Measurements from ENCODE around the gene CARD19.

The CARD19 gene

GRCh38 chr9:93151097-93151784, 55.2 kb downstream of the CARD19 start:
- H2AFZ ChIP-seq (ENCODE audit: low read length) = no peak overlapping the region
- H2AK5ac ChIP-seq (ENCODE audit: low read depth, low read length) = no peak overlapping the region
- H3K36me3 ChIP-seq (replicated peaks in 1 of 2; ENCODE audit: control insufficient read depth in 2 of 2, insufficient read depth in 2 of 2, low read length in 2 of 2) = no peaks in the 10 kb centered on the region
- H3K4me3 ChIP-seq (ENCODE audit: low read length in 2 of 2) = no peak overlapping the region
- H3K27ac ChIP-seq (replicated peaks; ENCODE audit: low read length) = no peak overlapping the region
- no CpG with 5 or more reads among the region's 10 CpGs for WGBS, 2 donors (ENCODE audit: extremely low coverage in 2 of 2, insufficient read length in 2 of 2, insufficient replicate concordance in 1 of 2)
- H3K4ac ChIP-seq (ENCODE audit: low read length) = no peak overlapping the region
- no peaks in the 10 kb centered on the region for H3K9me3 ChIP-seq (replicated peaks in 1 of 2; ENCODE audit: control insufficient read depth in 2 of 2, insufficient read depth in 1 of 2, low read depth in 1 of 2, low read length in 2 of 2)
- no peak overlapping the region for H3K18ac ChIP-seq (ENCODE audit: low read length)
- no peak overlapping the region for H4K8ac ChIP-seq (ENCODE audit: low read depth, low read length)
- no peak overlapping the region for H2BK12ac ChIP-seq (ENCODE audit: low read length)
- H3K23ac ChIP-seq (ENCODE audit: low read depth, low read length, poor library complexity) = no peak overlapping the region
- no peak for DNase-seq (ENCODE audit: low spot score)
- H2BK120ac ChIP-seq (ENCODE audit: low read depth, low read length) = no peak overlapping the region
- H2BK15ac ChIP-seq (ENCODE audit: low read length) = no peak overlapping the region
- H3K9ac ChIP-seq (ENCODE audit: low read depth, low read length, poor library complexity) = no peak overlapping the region
- no peak overlapping the region for H3K4me2 ChIP-seq (ENCODE audit: insufficient read depth, low read length, poor library complexity, severe bottlenecking)
- no peaks in the 10 kb centered on the region for H3K79me1 ChIP-seq (ENCODE audit: low read depth, low read length)
- no peaks in the 10 kb centered on the region for H3K27me3 ChIP-seq (ENCODE audit: control insufficient read depth in 3 of 3, insufficient read depth in 3 of 3, low read depth in 1 of 3, low read length in 3 of 3)
- no peak overlapping the region for H4K91ac ChIP-seq (ENCODE audit: low read depth, low read length, poor library complexity)
- no peak overlapping the region for H3K14ac ChIP-seq (ENCODE audit: low read length)
- no peaks in the 10 kb centered on the region for H3K4me1 ChIP-seq (ENCODE audit: control insufficient read depth in 2 of 2, insufficient read depth in 1 of 2, low read depth in 1 of 2, low read length in 2 of 2)
- no peak overlapping the region for H2BK5ac ChIP-seq (ENCODE audit: low read length)

GRCh38 chr9:93154293-93154903, 58.4 kb downstream of the CARD19 start:
- peak overlapping the region; percentile 40 for H2AK5ac ChIP-seq (ENCODE audit: low read depth, low read length)
- no peak overlapping the region for H2BK5ac ChIP-seq (ENCODE audit: low read length)
- H3K4ac ChIP-seq (ENCODE audit: low read length) = no peak overlapping the region
- no peak overlapping the region for H3K27ac ChIP-seq (replicated peaks; ENCODE audit: low read length)
- H3K36me3 ChIP-seq (replicated peaks in 1 of 2; ENCODE audit: control insufficient read depth in 2 of 2, insufficient read depth in 2 of 2, low read length in 2 of 2) = no peaks in the 10 kb centered on the region
- H2BK120ac ChIP-seq (ENCODE audit: low read depth, low read length) = no peak overlapping the region
- H4K91ac ChIP-seq (ENCODE audit: low read depth, low read length, poor library complexity) = no peak overlapping the region
- no CpG with 5 or more reads among the region's 14 CpGs for WGBS, 2 donors (ENCODE audit: extremely low coverage in 2 of 2, insufficient read length in 2 of 2, insufficient replicate concordance in 1 of 2)
- H2BK15ac ChIP-seq (ENCODE audit: low read length) = no peak overlapping the region
- no peak overlapping the region for H2BK12ac ChIP-seq (ENCODE audit: low read length)
- peak; percentile 53 for DNase-seq (ENCODE audit: low spot score)
- H3K4me1 ChIP-seq (ENCODE audit: control insufficient read depth in 2 of 2, insufficient read depth in 1 of 2, low read depth in 1 of 2, low read length in 2 of 2) = no peaks in the 10 kb centered on the region
- H3K23ac ChIP-seq (ENCODE audit: low read depth, low read length, poor library complexity) = peak overlapping the region; percentile 5
- H3K14ac ChIP-seq (ENCODE audit: low read length) = no peak overlapping the region
- H3K18ac ChIP-seq (ENCODE audit: low read length) = peak overlapping the region; percentile 88
- no peak overlapping the region for H4K8ac ChIP-seq (ENCODE audit: low read depth, low read length)
- H3K4me3 ChIP-seq (ENCODE audit: low read length in 2 of 2) = no peak overlapping the region
- H3K9me3 ChIP-seq (replicated peaks in 1 of 2; ENCODE audit: control insufficient read depth in 2 of 2, insufficient read depth in 1 of 2, low read depth in 1 of 2, low read length in 2 of 2) = peaks cover 0 to 1% of the 10 kb centered on the region in 2 donors
- H3K79me1 ChIP-seq (ENCODE audit: low read depth, low read length) = no peaks in the 10 kb centered on the region
- no peak overlapping the region for H3K9ac ChIP-seq (ENCODE audit: low read depth, low read length, poor library complexity)
- no peaks in the 10 kb centered on the region for H3K27me3 ChIP-seq (ENCODE audit: control insufficient read depth in 3 of 3, insufficient read depth in 3 of 3, low read depth in 1 of 3, low read length in 3 of 3)
- no peak overlapping the region for H2AFZ ChIP-seq (ENCODE audit: low read length)
- no peak overlapping the region for H3K4me2 ChIP-seq (ENCODE audit: insufficient read depth, low read length, poor library complexity, severe bottlenecking)

DNA sequence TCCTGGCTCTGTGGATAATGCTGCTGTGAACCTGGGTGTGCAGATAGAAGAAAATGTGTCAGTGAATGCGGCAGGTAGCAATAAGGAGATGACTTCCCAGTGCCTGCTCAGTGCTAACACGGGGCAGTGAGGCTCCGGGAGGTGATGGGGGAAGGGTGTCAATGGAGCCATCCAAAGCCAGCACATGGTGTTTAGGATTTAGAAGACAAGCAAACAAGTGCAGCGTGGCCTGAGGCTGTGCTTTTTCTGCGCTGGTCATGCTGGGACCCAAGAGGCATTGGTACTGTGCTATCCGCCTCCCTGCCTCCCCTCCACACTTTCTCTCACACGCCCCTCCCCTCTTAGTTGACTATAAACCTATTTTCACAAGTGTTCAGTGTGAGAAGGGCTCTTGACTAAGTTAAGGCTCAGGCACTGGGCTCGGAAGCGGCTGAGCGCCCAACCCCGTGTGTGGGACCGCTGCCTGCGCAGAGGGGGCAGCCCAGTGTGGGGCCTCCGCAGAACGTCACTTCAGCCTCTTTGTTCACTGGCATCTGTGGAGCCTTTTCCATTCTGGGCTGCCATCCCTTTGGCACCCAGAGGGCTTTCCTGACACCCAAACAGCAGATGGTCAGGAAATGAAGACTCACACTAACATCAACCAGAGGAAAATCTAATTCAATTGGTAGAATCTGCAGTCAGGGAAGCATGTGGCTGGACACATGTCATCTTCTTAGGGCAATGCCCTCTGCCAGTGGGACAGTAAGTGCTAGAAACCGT, 59.9 kb downstream of the CARD19 start:
- Histone ChIP-seq H3K18ac (ENCODE audit: low read length) (no peak overlapping the region), H2BK5ac (ENCODE audit: low read length) (no peak overlapping the region), H3K9me3 (replicated peaks in 1 of 2; ENCODE audit: control insufficient read depth in 2 of 2, insufficient read depth in 1 of 2, low read depth in 1 of 2, low read length in 2 of 2) (peaks cover 0 to 1% of the 10 kb centered on the region in 2 donors), H2AFZ (ENCODE audit: low read length) (no peak overlapping the region), H3K79me1 (ENCODE audit: low read depth, low read length) (no peaks in the 10 kb centered on the region), H2BK120ac (ENCODE audit: low read depth, low read length) (no peak overlapping the region), H3K36me3 (replicated peaks in 1 of 2; ENCODE audit: control insufficient read depth in 2 of 2, insufficient read depth in 2 of 2, low read length in 2 of 2) (no peaks in the 10 kb centered on the region), H3K27ac (replicated peaks; ENCODE audit: low read length) (no peak overlapping the region), H2BK12ac (ENCODE audit: low read length) (no peak overlapping the region), H2BK15ac (ENCODE audit: low read length) (no peak overlapping the region), H4K8ac (ENCODE audit: low read depth, low read length) (no peak overlapping the region), H2AK5ac (ENCODE audit: low read depth, low read length) (peak overlapping the region; percentile 12), H3K9ac (ENCODE audit: low read depth, low read length, poor library complexity) (no peak overlapping the region), H3K4me1 (ENCODE audit: control insufficient read depth in 2 of 2, insufficient read depth in 1 of 2, low read depth in 1 of 2, low read length in 2 of 2) (no peaks in the 10 kb centered on the region), H3K14ac (ENCODE audit: low read length) (no peak overlapping the region), H3K4ac (ENCODE audit: low read length) (no peak overlapping the region), H4K91ac (ENCODE audit: low read depth, low read length, poor library complexity) (no peak overlapping the region), H3K4me2 (ENCODE audit: insufficient read depth, low read length, poor library complexity, severe bottlenecking) (no peak overlapping the region), H3K27me3 (ENCODE audit: control insufficient read depth in 3 of 3, insufficient read depth in 3 of 3, low read depth in 1 of 3, low read length in 3 of 3) (no peaks in the 10 kb centered on the region), H3K4me3 (ENCODE audit: low read length in 2 of 2) (no peak overlapping the region), H3K23ac (ENCODE audit: low read depth, low read length, poor library complexity) (no peak overlapping the region)
- no CpG with 5 or more reads among the region's 16 CpGs for WGBS, 2 donors (ENCODE audit: extremely low coverage in 2 of 2, insufficient read length in 2 of 2, insufficient replicate concordance in 1 of 2)
- DNase-seq (ENCODE audit: low spot score) = no peak

GRCh38 chr9:93156475-93157008, 60.5 kb downstream of the CARD19 start:
- H3K14ac ChIP-seq (ENCODE audit: low read length) = no peak overlapping the region
- no peak overlapping the region for H3K18ac ChIP-seq (ENCODE audit: low read length)
- no peak overlapping the region for H4K91ac ChIP-seq (ENCODE audit: low read depth, low read length, poor library complexity)
- H2AK5ac ChIP-seq (ENCODE audit: low read depth, low read length) = peak overlapping the region; percentile 16
- H3K23ac ChIP-seq (ENCODE audit: low read depth, low read length, poor library complexity) = no peak overlapping the region
- H3K4me1 ChIP-seq (ENCODE audit: control insufficient read depth in 2 of 2, insufficient read depth in 1 of 2, low read depth in 1 of 2, low read length in 2 of 2) = no peaks in the 10 kb centered on the region
- H4K8ac ChIP-seq (ENCODE audit: low read depth, low read length) = no peak overlapping the region
- H2BK120ac ChIP-seq (ENCODE audit: low read depth, low read length) = no peak overlapping the region
- no peak overlapping the region for H2BK5ac ChIP-seq (ENCODE audit: low read length)
- H3K9me3 ChIP-seq (replicated peaks in 1 of 2; ENCODE audit: control insufficient read depth in 2 of 2, insufficient read depth in 1 of 2, low read depth in 1 of 2, low read length in 2 of 2) = peaks cover 0 to 1% of the 10 kb centered on the region in 2 donors
- H2BK15ac ChIP-seq (ENCODE audit: low read length) = no peak overlapping the region
- H3K4me2 ChIP-seq (ENCODE audit: insufficient read depth, low read length, poor library complexity, severe bottlenecking) = no peak overlapping the region
- H3K4me3 ChIP-seq (ENCODE audit: low read length in 2 of 2) = no peak overlapping the region
- H3K27ac ChIP-seq (replicated peaks; ENCODE audit: low read length) = no peak overlapping the region
- WGBS, 2 donors (ENCODE audit: extremely low coverage in 2 of 2, insufficient read length in 2 of 2, insufficient replicate concordance in 1 of 2) = no CpG with 5 or more reads among the region's 11 CpGs
- no peak overlapping the region for H2BK12ac ChIP-seq (ENCODE audit: low read length)
- H3K9ac ChIP-seq (ENCODE audit: low read depth, low read length, poor library complexity) = no peak overlapping the region
- H2AFZ ChIP-seq (ENCODE audit: low read length) = no peak overlapping the region
- DNase-seq (ENCODE audit: low spot score) = no peak
- H3K27me3 ChIP-seq (ENCODE audit: control insufficient read depth in 3 of 3, insufficient read depth in 3 of 3, low read depth in 1 of 3, low read length in 3 of 3) = no peaks in the 10 kb centered on the region
- no peak overlapping the region for H3K4ac ChIP-seq (ENCODE audit: low read length)
- H3K36me3 ChIP-seq (replicated peaks in 1 of 2; ENCODE audit: control insufficient read depth in 2 of 2, insufficient read depth in 2 of 2, low read length in 2 of 2) = no peaks in the 10 kb centered on the region
- no peaks in the 10 kb centered on the region for H3K79me1 ChIP-seq (ENCODE audit: low read depth, low read length)
